HG03354 (cell line): ENCODE results near the gene MME.
"Not testable (repeated sequence)": the region's sequence is repeated elsewhere in the genome, so short reads cannot be mapped to it uniquely, and the experiment has no call there.

Source experiments
- ATAC-seq: cut with Tn5 transposase; IDR thresholded peaks from one replicate; pipeline ENCODE4 v1.9.1; 2021; ENCODE audit warnings: mild to moderate bottlenecking; ENCODE audit not compliant: unreplicated experiment, poor library complexity, severe bottlenecking

MME gene

DNA sequence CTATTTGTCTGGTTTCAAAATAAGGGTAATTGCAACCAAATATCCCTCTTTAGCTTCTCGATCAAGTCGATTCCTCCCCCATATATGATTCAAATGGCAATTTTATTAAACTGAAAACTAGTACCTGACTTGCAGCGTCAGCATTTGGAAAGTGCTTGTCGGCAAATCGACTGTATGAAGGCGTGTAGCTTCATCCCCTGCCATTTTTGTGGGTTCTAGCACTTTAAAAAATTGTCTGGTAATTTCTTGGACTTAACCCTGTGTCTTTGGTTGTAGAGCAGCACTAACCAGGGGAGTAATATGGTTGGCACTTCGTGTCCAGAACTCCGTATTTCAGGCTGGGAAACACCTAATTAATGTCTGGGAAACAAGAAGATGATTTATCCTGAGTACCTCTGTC is 573 bp downstream of the MME start:
- no peak for ATAC-seq

GRCh38 chr3:155083313-155083905 is 3.3 kb downstream of the MME start:
- ATAC-seq = no peak

GRCh38 chr3:155084567-155084966 is 4.4 kb downstream of the MME start:
- no peak for ATAC-seq

DNA sequence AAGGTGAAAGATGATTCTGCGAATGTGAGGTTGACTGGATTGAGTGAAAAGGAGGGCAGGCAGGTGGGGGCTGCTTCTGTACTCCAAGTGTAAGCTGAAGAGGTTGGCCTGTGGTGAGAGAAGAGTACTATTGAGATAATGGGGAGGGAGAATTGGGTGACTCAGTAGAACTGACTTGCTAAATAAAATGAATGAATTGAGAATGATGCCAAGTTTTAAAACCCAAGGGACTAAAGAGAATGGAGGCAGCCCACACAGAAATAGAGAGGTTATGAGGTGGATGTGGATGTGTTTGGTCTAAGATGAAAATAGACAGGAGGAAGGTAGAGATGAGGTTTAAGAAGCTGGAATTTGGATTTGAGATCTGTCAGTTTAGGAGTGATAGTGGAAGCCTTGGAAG is 5.9 kb downstream of the MME start:
- no peak for ATAC-seq

DNA sequence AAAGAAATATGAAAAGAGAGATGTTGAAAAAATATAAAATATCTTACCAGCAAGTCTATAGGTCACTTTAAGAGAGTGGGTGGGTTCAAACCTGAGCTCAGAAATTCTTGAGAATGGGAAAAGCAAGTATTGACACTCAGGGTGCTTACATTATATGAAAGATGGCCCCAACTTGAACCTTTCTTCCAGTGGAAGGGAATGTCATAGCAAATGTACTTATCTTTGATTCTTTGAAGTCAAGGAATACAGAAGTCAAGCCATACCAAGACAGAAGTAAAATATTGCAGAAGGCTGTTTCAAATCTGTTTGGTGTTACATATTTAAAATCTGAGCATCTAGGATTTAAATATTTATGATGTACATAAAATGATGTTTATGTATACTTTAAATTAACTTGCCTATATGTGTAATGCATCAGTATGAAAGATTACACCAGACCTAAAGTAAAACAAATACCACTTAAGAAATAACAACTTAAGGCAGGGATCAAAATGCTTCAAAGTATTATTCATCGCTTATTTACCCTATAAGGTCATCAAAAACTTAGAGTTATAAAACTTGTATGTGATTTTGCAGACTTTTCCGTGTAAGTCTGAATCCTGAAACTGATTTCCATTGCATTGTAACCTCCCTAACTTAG is 8.7 kb downstream of the MME start:
- no peak for ATAC-seq

GRCh38 chr3:155089495-155089894 is 9.4 kb downstream of the MME start:
- ATAC-seq = no peak

DNA sequence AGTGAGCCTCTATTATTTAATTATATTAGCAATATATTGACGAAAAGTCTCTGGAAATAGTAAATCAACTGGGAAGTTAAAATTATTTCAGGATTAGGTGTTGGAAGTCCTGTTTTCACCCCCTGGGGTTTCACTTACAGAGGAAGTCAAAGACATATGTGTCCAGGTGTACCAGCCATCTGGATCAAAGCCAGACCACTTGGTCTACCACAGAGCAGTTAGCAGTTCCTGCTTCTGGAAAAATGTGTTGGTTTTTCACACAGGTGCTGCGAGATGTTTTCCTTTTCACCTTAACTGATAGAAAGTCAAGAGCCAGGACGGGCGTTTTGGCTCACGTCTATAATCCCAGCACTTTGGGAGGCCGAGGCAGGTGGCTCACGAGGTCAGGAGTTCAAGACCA is 13.1 kb downstream of the MME start:
- no peak for ATAC-seq

DNA sequence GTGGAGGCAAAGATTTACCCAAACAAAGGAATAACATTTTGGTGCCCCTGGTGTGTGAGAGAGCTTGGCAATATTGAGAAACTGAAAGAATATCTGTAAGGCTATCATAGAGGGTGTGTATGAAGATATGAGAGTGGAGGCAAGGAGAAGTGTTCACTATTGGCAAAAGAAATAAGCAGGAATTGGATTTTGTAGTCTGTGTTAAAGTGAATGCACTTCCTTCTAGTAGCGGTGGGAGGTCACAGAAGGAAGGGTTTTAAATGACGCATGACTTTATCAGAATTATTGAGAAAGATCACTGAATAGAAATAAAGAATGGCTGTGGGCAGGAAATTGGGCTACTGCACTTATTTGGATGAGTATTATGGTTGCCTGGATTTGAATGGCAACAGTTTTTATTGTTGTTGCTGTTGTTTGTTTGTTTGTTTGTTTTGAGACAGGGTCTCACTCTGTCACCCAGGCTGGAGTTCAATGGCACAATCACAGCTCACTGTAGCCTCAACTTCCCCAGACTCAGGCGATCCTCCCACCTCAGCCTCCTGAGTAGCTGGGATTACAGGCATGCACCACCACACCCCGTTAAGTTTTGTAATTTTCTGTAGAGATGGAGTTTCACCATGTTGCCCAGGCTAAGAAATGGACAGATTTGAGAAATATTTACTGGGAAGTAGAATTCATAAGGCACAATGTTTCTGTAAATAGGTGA is 16.3 kb downstream of the MME start:
- no peak for ATAC-seq

DNA sequence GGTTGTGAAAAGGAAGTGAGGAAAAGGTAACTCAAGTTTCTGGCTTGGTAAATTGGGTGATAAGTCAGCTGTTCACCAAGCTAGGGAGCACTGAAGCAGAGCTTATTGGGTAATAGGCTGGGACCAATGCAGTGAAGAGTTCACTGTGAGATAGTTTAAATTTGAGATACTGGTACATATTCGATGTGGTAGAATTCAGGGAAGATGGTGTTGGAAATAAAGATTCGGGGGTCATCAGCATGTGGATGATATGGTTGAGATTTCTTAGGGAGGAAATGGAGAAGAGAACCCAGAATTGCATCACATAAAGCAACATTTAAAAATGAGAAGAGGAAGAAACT is 16.9 kb downstream of the MME start:
- no peak for ATAC-seq

- ATAC-seq = no peak
These were observed 21.3 kb downstream of the MME start for GRCh38 chr3:155101398-155101797.

DNA sequence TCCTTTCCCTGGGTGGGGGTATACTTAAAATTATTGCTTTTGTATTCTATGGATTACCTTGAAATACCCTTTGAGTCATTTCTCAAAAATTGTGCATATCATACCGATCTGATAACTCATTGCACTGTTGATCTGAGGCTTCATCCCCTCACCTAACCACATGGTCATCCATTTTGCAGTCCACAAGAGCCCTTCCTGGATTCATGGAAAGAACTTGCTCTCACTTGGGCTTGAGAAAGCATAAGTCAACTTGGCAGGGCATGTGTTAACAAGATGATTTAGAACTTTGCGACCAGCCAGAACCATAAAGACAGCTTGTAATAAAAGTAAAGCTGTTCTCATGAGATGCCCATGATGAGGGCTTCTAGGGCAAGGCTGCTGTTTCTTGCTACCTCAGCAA is 22.2 kb downstream of the MME start:
- no peak for ATAC-seq

DNA sequence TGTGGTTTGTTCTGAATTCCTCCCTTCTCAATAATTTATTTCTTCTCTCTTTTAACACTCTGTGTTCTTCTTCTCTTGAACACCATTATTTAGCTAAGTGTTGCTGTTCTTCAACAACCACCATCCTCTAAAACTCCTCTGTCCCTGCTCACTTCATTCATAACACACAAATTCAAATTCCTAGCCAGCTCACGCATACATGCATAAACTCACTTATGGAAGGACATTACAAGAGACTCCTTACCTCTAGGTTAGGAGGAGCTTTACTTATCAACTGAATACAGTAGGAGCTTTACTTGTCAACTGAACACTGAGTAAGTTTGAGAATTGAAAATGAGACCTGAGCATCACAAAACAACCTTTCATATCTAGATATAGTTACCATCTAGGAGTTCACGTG is 23.6 kb downstream of the MME start:
- no peak for ATAC-seq

DNA sequence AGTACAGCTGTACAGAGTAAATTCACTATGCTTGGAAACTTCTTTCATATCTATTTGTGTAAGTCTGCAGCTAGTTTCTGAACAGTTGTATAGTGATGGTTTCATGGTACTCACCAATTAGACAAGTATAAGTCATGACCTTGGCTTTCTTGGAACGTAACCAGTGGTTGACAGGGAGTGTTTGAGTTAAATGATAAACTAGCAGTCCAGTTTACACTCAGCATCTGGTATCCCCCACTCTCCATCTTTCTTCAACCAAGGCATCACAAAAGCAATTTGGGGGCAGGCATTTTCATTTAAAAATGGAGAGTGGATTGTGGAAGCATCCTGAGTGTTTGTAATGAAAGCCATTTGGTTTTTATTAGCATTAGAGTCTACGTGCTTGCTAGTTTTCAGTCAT is 26.0 kb downstream of the MME start:
- ATAC-seq = no peak

DNA sequence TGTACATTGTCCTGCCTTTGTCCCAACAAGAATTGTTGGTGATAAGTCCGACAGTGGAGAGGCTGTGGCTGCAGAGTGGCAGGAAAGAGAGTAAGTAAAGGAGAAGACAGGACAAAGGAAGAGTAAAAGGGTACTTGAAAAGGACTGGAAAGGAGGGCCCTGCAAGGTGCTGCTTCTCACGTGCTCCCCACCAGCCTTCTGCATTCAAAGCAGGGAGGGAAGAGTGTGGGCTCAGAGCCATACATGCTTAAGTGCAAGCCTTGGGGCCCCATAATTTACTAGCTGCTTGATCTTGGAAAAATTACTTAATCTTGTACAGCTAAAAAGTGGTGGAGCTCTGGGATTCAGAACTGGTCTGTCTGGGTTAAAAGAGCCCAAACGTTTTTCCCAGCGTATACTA is 29.9 kb downstream of the MME start:
- no peak for ATAC-seq

DNA sequence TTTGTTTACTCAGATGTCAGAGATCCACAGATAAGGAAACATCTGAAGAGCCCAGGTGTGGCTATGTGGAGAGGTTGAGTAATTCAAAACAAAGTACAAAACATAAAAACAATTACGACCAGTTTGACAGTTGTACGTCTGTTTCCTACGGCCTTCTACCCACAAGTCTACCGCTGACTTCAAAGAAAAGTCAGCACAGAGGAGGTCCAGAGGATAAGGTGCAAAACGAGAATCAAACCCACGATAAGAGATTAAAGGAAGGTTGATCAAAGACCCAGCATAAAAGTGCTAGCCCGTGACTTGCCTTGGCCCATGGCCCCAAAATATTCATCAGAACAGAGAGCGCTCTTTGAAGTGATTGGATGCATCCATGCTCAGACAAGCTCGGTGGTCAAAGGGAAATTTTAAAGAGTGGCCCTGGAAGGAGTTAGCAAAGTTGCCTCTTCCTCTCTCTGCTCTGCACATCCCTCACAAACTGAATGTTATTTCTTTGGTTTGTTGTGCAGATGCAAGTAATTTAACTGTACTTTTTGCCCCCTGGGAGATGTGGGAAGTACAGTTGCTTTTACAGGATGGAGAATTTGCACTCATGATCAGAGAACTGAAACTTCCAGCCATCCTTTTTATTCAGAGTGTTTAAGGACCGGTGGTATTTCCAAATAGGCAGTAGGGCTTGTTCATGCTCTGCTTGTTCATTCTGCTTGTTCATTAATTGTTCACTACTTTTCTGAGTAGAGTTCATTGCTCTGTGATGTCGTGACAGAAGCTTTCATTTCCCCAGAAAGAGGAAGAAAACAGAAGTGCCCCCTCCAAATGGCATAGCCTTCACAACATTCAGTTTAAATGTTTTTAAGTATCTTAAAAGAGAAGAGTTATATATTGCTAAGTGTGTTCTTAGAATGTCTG is 31.1 kb downstream of the MME start:
- no peak for ATAC-seq

DNA sequence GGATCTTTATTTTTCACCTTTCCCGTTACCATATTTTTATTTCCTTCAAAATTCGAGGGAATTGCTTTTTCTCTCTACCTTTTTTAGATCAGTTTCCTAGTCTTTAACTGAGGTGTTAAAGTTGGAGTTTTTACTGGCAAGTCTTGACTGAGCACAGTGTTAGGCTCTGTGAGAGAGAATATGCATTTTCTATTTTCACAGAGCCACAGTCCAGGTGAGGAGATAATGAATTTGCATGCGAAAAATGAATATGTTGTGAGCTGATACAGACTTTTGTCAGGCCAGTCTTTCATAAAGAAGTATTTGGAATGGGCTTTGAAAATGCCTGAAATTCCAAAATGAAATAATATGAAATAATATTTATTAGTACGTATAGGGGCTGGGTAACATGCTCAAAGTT is 31.9 kb downstream of the MME start:
- ATAC-seq = no peak

DNA sequence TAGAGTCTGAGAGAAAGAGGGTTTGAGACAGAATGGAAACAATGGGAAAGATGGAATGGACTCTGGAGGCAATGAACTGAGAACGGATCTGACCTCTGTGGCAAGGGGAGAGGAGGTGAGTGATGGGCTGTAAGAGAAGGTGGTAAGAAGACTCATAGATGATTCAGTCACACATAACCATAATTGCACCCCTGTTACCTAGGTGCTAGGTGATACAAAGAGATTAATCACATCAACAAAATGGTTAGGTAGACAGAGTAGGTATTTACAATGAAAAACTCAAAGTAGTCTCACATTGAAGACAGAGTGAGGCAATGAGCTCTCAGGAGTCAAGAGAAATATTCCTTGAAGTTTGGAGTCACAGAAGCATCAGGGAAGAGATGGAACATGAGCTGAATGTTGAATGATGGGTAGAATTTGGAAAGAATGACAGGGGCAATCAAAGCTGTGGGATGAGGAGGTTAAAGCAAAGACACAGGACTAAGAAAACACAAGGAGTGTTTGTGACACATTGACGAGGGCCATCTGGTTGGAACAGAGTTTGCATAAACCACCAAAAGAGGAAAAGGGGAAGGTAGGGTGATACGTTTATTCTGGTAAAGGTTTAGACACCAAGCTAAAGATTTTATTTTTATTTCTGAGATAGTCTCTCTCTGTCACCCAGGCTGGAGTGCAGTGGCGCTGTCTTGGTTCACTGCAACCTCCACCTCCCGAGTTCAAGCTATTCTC is 32.7 kb downstream of the MME start:
- no peak for ATAC-seq

DNA sequence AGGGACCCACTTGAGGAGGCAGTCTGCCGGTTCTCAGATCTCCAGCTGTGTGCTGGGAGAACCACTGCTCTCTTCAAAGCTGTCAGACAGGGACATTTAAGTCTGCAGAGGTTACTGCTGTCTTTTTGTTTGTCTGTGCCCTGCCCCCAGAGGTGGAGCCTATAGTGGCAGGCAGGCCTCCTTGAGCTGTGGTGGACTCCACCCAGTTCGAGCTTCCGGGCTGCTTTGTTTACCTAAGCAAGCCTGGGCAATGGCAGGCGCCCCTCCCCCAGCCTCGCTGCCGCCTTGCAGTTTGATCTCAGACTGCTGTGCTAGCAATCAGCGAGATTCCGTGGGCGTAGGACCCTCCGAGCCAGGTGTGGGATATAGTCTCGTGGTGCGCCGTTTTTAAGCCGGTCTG is 44.6 kb downstream of the MME start:
- ATAC-seq = not testable (repeated sequence)

- ATAC-seq = no peak
These were observed 49.3 kb downstream of the MME start for GRCh38 chr3:155129396-155129795.

- ATAC-seq = no peak
These were observed 49.9 kb downstream of the MME start for GRCh38 chr3:155130001-155130400.
